Activated T-cell treated with anti-CD3 and anti-CD28 coated beads, Interleukin-2, amount 50 U/mL, for 4 hours (primary cell): ENCODE measurements around the gene TEX12. TPM values are rescaled to one million over a fixed set of nuclear protein-coding genes. Genes with fewer than 3 reads are reported as not detected.
A peak's percentile ranks its signal among the peaks of the same experiment; 100 is the strongest.

Experiments
- ATAC-seq, 2 donors: fragments of 200-7000 bp; cut with Tn5 transposase; one replicate each; pipeline ENCODE4 v1.10.0; 2021
- DNase-seq: peaks from one replicate; pipeline ENCODE4 v3.0.0-alpha.2; 2020
- H3K27me3 Mint-ChIP-seq: one replicate; pipeline ENCODE4 v1.8.0; 2021; ENCODE audit warnings: low read depth, mixed read lengths
- H3K36me3 Mint-ChIP-seq: one replicate; pipeline ENCODE4 v1.8.0; 2022; ENCODE audit warnings: mixed read lengths; ENCODE audit not compliant: insufficient read depth
- H3K4me1 Mint-ChIP-seq: one replicate; pipeline ENCODE4 v1.8.0; 2021; ENCODE audit warnings: low read depth, mixed read lengths
- H3K4me3 Mint-ChIP-seq: one replicate; pipeline ENCODE4 v1.8.0; 2021; ENCODE audit warnings: mild to moderate bottlenecking, moderate library complexity, mixed read lengths
- H3K9me3 Mint-ChIP-seq: one replicate; pipeline ENCODE4 v1.8.0; 2021; ENCODE audit warnings: mixed read lengths
- total RNA-seq, 3 donors: library from RNA; stranded (reverse); gene quantifications; one replicate each; pipeline ENCODE4 v1.2.1, GENCODE V29; 2021

The TEX12 gene
- total RNA-seq, 3 donors from 2014 or later: 0.40 TPM; not detected in 2

- DNase-seq (no peak), ATAC-seq (no peak)
- H3K4me1 Mint-ChIP-seq: peaks cover 13% of the 10 kb centered on the region
- H3K9me3 Mint-ChIP-seq: no peaks in the 10 kb centered on the region
- no peaks in the 10 kb centered on the region for H3K27me3 Mint-ChIP-seq
- H3K4me3 Mint-ChIP-seq: no peak overlapping the region
- H3K36me3 Mint-ChIP-seq: no peaks in the 10 kb centered on the region
Observed at GRCh38 chr11:112212290-112212689, 45.1 kb downstream of the TEX12 start.

- no peak for DNase-seq
- Mint-ChIP-seq H3K4me3 (no peak overlapping the region), H3K27me3 (no peaks in the 10 kb centered on the region), H3K36me3 (no peaks in the 10 kb centered on the region), H3K9me3 (no peaks in the 10 kb centered on the region), H3K4me1 (peaks cover 13% of the 10 kb centered on the region)
- ATAC-seq: no peak
Observed at GRCh38 chr11:112212710-112213109, 45.5 kb downstream of the TEX12 start.

GRCh38 chr11:112213753-112214152 lies 46.6 kb downstream of the TEX12 start:
- H3K4me3 Mint-ChIP-seq: no peak overlapping the region
- H3K4me1 Mint-ChIP-seq: peaks cover 13% of the 10 kb centered on the region
- no peaks in the 10 kb centered on the region for H3K27me3 Mint-ChIP-seq
- ATAC-seq: no peak
- H3K9me3 Mint-ChIP-seq: no peaks in the 10 kb centered on the region
- H3K36me3 Mint-ChIP-seq: no peaks in the 10 kb centered on the region
- DNase-seq: no peak

- Mint-ChIP-seq H3K4me3 (no peak overlapping the region), H3K9me3 (no peaks in the 10 kb centered on the region), H3K27me3 (no peaks in the 10 kb centered on the region), H3K4me1 (peaks cover 13% of the 10 kb centered on the region), H3K36me3 (no peaks in the 10 kb centered on the region)
- DNase-seq (no peak), ATAC-seq (no peak)
Observed at GRCh38 chr11:112215621-112216020, 48.4 kb downstream of the TEX12 start.

- Mint-ChIP-seq H3K4me1 (peaks cover 7% of the 10 kb centered on the region), H3K9me3 (no peaks in the 10 kb centered on the region), H3K36me3 (no peaks in the 10 kb centered on the region), H3K4me3 (no peak overlapping the region), H3K27me3 (no peaks in the 10 kb centered on the region)
- ATAC-seq (no peak), DNase-seq (no peak)
Observed at GRCh38 chr11:112216561-112217105, 49.5 kb downstream of the TEX12 start.

GRCh38 chr11:112219476-112220232 lies 52.5 kb downstream of the TEX12 start:
- ATAC-seq: peak; percentile 98 to 99
- DNase-seq: peak; percentile 12
- no peaks in the 10 kb centered on the region for H3K27me3 Mint-ChIP-seq
- no peaks in the 10 kb centered on the region for H3K36me3 Mint-ChIP-seq
- no peak overlapping the region for H3K4me3 Mint-ChIP-seq
- H3K4me1 Mint-ChIP-seq: no peaks in the 10 kb centered on the region
- no peaks in the 10 kb centered on the region for H3K9me3 Mint-ChIP-seq

GRCh38 chr11:112221274-112221835 lies 54.2 kb downstream of the TEX12 start:
- ATAC-seq (no peak), DNase-seq (no peak)
- H3K9me3 Mint-ChIP-seq: no peaks in the 10 kb centered on the region
- H3K36me3 Mint-ChIP-seq: no peaks in the 10 kb centered on the region
- peaks cover 1% of the 10 kb centered on the region for H3K4me1 Mint-ChIP-seq
- H3K27me3 Mint-ChIP-seq: no peaks in the 10 kb centered on the region
- no peak overlapping the region for H3K4me3 Mint-ChIP-seq

Other genes with a start within 250 kb of the TEX12 start
- not detected for gene C11orf52, start 248.5 kb upstream of the TEX12 start, total RNA-seq
- 10 to 100 TPM in 2 of 3 donors, 1 to 10 TPM in 1; 5.2 to 22.7 (median 21.2) TPM for gene DIXDC1, start 230.0 kb upstream of the TEX12 start, total RNA-seq
- gene DLAT, start 142.0 kb upstream of the TEX12 start, total RNA-seq: 10 to 100 TPM; 60.6 to 72.5 (median 66.0) TPM
- gene PIH1D2, start 93.4 kb upstream of the TEX12 start, total RNA-seq: under 1 TPM; 0.34 to 0.63 (median 0.43) TPM
- 10 to 100 TPM; 19.1 to 21.5 (median 19.8) TPM for gene NKAPD1, start 93.1 kb upstream of the TEX12 start, total RNA-seq
- gene TIMM8B, start 80.6 kb upstream of the TEX12 start, total RNA-seq: 10 to 100 TPM; 72.6 to 90.8 (median 83.0) TPM
- 100 to 1,000 TPM; 111 to 133 (median 121) TPM for gene SDHD, start 80.5 kb upstream of the TEX12 start, total RNA-seq
- not detected for gene IL18, start 3.3 kb upstream of the TEX12 start, total RNA-seq
- 1 to 10 TPM in 1 of 3 donors, under 1 TPM in 2; 0.66 to 1.1 (median 0.73) TPM for gene BCO2, start 8.1 kb downstream of the TEX12 start, total RNA-seq
- 10 to 100 TPM; 39.0 to 49.4 (median 44.9) TPM for gene PTS, start 59.1 kb downstream of the TEX12 start, total RNA-seq
- gene PLET1, start 93.5 kb downstream of the TEX12 start, total RNA-seq: not detected